Uterus (tissue), 4 donors: ENCODE results near the gene PDE4B. TPM values are rescaled to one million over a fixed set of nuclear protein-coding genes. Genes with fewer than 3 reads are reported as not detected.
"Not testable (repeated sequence)": the region's sequence is repeated elsewhere in the genome, so short reads cannot be mapped to it uniquely, and the experiment has no call there.

Experiments used
- DNase-seq, 2 donors: peaks; one replicate each; pipeline ENCODE4 v3.0.0-alpha.2; 2019 to 2020
- H3K27ac ChIP-seq, 2 donors: fragments of 200-600 bp; sonication (generic); 1 replicate in 1 of 2; 2 replicates in 1 of 2; pipeline ENCODE4 v1.5.1; 2016 to 2018
- H3K27me3 ChIP-seq, 2 donors: fragments of 200-600 bp; sonication (generic); one replicate each; pipeline ENCODE4 v1.5.1; 2018 to 2019; ENCODE audit warnings: control low read depth in 1 of 2
- H3K36me3 ChIP-seq, 2 donors: fragments of 200-600 bp; sonication (generic); one replicate each; pipeline ENCODE4 v1.5.1; 2019; ENCODE audit warnings: control low read depth in 1 of 2
- H3K4me1 ChIP-seq, 2 donors: fragments of 200-600 bp; sonication (generic); one replicate each; pipeline ENCODE4 v1.5.1; 2018 to 2019; ENCODE audit warnings: control low read depth in 1 of 2
- H3K4me3 ChIP-seq, 2 donors: fragments of 200-600 bp; sonication (generic); 1 replicate in 1 of 2; 2 replicates in 1 of 2; pipeline ENCODE4 v1.5.1; 2018 to 2019; ENCODE audit warnings: mild to moderate bottlenecking in 1 of 2
- H3K9me3 ChIP-seq, 2 donors: fragments of 200-600 bp; sonication (generic); one replicate each; pipeline ENCODE4 v1.5.1; 2019; ENCODE audit warnings: control low read depth in 1 of 2
- POLR2A ChIP-seq, 2 donors: fragments of 450-650 bp; IDR thresholded peaks; one replicate each; pipeline ENCODE4 v1.6.1; 2016; ENCODE audit warnings: antibody characterized with exemption in 2 of 2, mild to moderate bottlenecking in 1 of 2, moderate library complexity in 1 of 2
- intact Hi-C: fragments of 100-400 bp; cut with DNase I; formaldehyde crosslinking; loops from one replicate; pipeline ENCODE4 v1.15.1; 2023; ENCODE audit warnings: low total_unique reads
- total RNA-seq, 4 donors: library from RNA; depleted of rRNA in 3 of 4; stranded (reverse); fragments of >200 nt in 3 of 4; gene quantifications; one replicate each; pipeline versions ENCODE4 v1.1.0 to v1.2.4, GENCODE V29; 2014 to 2023
- TF ChIP-seq, protein P1 (sequence below), 4 experiments: fragments of 200-600 bp in 2 of 4; fragments of 450-650 bp in 2 of 4; sonication (generic) in 2 of 4; IDR thresholded peaks; one replicate each; pipeline ENCODE4 v1.5.1; 2016 to 2019; ENCODE audit warnings: antibody characterized with exemption in 4 of 4, mild to moderate bottlenecking in 2 of 4, moderate library complexity in 1 of 4
- donor health status: DM: yes; HTN: yes; CAD: no.

Gene PDE4B
- total RNA-seq, 4 donors from 2014 or later: 6.9 to 22.9 (median 17.8) TPM

DNA sequence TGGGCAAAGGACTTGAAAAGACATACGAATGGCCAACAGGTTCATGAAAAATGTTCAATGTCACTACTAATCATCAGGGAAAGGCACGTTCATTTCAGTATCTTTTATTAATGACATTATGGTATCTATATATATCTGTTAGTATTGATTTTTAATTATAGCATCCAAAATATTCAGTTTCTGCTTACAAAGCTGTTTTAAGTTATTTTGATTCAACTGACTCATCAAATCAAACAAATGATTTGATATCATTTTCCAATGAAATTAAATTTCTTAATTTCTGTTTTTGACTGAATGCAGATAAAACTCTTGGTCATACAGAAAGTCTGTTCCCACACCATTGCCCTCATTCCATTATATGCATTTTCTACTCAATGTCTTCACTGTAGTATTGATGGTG is 315.9 kb downstream of the PDE4B start:
- no peaks in the 10 kb centered on the region for H3K36me3 ChIP-seq
- TF ChIP-seq POLR2A (IDR thresholded peaks at IDR 0.05): no peak
- TF ChIP-seq, protein P1, sequence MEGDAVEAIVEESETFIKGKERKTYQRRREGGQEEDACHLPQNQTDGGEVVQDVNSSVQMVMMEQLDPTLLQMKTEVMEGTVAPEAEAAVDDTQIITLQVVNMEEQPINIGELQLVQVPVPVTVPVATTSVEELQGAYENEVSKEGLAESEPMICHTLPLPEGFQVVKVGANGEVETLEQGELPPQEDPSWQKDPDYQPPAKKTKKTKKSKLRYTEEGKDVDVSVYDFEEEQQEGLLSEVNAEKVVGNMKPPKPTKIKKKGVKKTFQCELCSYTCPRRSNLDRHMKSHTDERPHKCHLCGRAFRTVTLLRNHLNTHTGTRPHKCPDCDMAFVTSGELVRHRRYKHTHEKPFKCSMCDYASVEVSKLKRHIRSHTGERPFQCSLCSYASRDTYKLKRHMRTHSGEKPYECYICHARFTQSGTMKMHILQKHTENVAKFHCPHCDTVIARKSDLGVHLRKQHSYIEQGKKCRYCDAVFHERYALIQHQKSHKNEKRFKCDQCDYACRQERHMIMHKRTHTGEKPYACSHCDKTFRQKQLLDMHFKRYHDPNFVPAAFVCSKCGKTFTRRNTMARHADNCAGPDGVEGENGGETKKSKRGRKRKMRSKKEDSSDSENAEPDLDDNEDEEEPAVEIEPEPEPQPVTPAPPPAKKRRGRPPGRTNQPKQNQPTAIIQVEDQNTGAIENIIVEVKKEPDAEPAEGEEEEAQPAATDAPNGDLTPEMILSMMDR (IDR thresholded peaks at IDR 0.05): no peak

DNA sequence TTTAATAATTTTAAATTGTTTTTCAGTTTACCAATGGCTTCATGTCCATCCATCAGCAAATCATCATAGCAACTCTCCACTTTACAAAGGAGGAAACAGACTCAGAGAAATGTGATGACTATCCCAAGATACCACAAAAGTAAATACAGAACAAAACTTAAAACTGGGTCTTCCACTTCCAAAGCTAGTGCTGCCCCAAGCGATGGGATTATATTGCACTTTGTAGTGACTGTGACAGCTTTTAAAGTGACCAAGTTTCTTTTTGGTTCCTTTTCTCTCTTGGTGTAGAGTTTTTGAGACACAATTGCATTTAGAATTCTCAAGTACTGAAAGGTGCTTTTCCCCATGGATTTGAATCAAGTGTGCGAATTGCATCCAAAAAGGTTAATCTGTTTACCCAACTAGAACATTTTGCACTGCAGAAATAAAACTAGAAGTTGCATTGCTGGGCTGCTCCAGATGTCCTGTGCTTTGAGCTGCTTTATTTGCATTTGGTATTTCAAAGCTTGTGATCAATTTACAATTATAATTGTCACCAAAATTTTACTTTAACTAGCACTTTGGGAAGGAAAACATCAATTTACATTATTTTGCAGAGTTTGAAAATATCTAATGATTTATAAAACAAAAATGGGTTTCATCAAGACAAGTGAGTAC is 320.2 kb downstream of the PDE4B start:
- no peak for DNase-seq
- H3K27ac ChIP-seq: no peak overlapping the region
- H3K9me3 ChIP-seq: no peaks in the 10 kb centered on the region
- H3K36me3 ChIP-seq: no peaks in the 10 kb centered on the region
- H3K27me3 ChIP-seq: no peaks in the 10 kb centered on the region
- no peaks in the 10 kb centered on the region for H3K4me1 ChIP-seq
- TF ChIP-seq POLR2A (IDR thresholded peaks at IDR 0.05): no peak
- TF ChIP-seq, protein P1 (IDR thresholded peaks at IDR 0.05): no peak
- H3K4me3 ChIP-seq: no peak overlapping the region
- intact Hi-C loops: no loop called here

More for the DNA sequence above, 315.9 kb downstream of the PDE4B start:
- no peaks in the 10 kb centered on the region for H3K9me3 ChIP-seq
- no peak for DNase-seq
- intact Hi-C loops: no loop called here
- no peaks in the 10 kb centered on the region for H3K27me3 ChIP-seq
- no peaks in the 10 kb centered on the region for H3K4me1 ChIP-seq
- H3K4me3 ChIP-seq: no peak overlapping the region
- H3K27ac ChIP-seq: no peak overlapping the region

DNA sequence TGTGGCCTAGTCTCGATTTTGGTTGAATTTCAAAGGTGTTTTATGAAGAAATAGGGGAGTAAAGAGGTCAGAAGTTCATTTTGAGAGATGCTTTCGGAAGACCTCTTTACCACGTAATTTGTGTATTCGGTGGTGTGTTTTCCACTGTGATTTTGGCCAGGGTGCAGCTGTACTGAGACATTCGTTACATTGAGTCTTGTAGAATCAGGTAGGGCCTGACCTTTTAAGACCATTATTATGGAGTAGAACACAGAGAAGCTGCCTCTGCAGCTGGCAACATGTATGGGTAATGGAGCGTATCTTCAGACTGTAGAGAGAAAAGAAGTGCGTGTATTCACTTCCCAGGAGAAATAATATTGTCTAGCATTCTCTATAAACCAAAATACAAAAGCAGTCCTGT is 326.5 kb downstream of the PDE4B start:
- Histone ChIP-seq H3K27ac (no peak overlapping the region), H3K27me3 (no peaks in the 10 kb centered on the region), H3K4me3 (no peak overlapping the region), H3K9me3 (no peaks in the 10 kb centered on the region), H3K4me1 (no peaks in the 10 kb centered on the region), H3K36me3 (no peaks in the 10 kb centered on the region)
- no peak for DNase-seq
- intact Hi-C loops: no loop called here
- TF ChIP-seq POLR2A (IDR thresholded peaks at IDR 0.05): no peak
- TF ChIP-seq, protein P1 (IDR thresholded peaks at IDR 0.05): no peak

DNA sequence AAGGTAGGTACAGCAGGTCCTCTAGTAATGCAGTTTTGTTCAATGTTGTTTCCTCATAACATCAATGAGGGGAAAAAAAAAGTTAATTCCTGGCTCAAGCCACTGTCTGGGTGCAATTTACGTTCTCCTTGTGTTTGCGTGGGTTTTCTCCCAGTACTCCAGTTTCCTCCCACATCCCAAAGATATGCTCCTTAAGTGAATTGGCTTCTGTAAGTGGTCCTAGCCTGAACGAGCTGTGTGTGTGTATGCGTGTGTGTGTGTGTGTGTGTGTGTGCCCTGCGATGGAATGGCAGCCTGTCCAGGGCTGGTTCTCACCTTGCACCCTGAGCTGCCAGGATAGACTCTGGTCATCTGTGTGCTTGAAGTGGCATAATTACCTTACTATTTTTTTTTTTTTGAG is 332.0 kb downstream of the PDE4B start:
- Histone ChIP-seq H3K4me1 (no peaks in the 10 kb centered on the region), H3K4me3 (no peak overlapping the region), H3K27me3 (no peaks in the 10 kb centered on the region), H3K9me3 (no peaks in the 10 kb centered on the region), H3K36me3 (no peaks in the 10 kb centered on the region), H3K27ac (no peak overlapping the region)
- TF ChIP-seq, protein P1 (IDR thresholded peaks at IDR 0.05): no peak
- TF ChIP-seq POLR2A (IDR thresholded peaks at IDR 0.05): no peak
- intact Hi-C loops: no loop called here
- DNase-seq: no peak

DNA sequence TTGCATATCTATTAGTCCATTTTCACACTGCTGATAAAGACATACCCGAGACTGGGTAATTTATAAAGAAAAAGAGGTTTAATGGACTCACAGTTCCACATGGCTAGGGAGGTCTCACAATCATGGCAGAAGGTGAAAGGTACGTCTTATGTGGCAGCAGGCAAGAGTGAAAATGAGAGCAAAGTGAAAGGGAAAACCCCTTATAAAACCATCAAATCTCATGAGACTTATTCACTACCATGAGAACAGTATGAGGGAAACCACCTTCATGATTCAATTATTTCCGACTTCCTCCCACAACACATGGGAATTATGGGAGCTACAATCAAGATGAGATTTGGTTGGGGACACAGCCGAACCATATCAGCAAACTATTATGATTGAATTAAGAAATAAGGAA is 335.9 kb downstream of the PDE4B start:
- H3K27me3 ChIP-seq, H3K36me3 ChIP-seq, intact Hi-C loops, H3K4me1 ChIP-seq, DNase-seq, H3K9me3 ChIP-seq, H3K27ac ChIP-seq, H3K4me3 ChIP-seq: not testable (repeated sequence)

DNA sequence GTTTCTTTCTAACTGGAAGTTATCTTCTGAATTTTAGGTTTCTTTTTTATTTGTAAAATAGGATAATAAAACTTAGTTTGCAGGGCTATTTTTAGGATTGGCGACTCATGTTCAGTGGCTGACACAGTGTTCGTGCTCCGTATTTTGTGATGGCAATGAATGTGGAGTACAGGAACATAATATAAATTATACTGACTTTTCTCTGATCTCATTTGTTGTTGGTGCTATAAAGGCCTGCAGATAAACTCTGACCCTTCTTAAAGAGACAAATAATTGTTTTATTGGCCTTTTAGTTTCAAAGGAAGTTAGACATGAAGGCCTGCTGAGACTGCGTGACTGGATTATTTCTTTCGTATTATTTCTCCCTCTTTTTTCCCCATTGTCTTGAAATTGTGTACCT is 339.6 kb downstream of the PDE4B start:
- no peak overlapping the region for H3K27ac ChIP-seq
- no peaks in the 10 kb centered on the region for H3K4me1 ChIP-seq
- no peaks in the 10 kb centered on the region for H3K9me3 ChIP-seq
- H3K4me3 ChIP-seq: no peak overlapping the region
- H3K36me3 ChIP-seq: no peaks in the 10 kb centered on the region
- intact Hi-C loops: no loop called here
- DNase-seq: no peak
- H3K27me3 ChIP-seq: no peaks in the 10 kb centered on the region
- TF ChIP-seq, protein P1 (IDR thresholded peaks at IDR 0.05): no peak
- no peak for TF ChIP-seq POLR2A (IDR thresholded peaks at IDR 0.05)
